ENCODE measurements around the gene PALMD.
A peak's percentile ranks its signal among the peaks of the same experiment; 100 is the strongest.

Gene PALMD

GRCh38 chr1:99675994-99676393 lies 30.1 kb downstream of the PALMD start:
- no peak for TF ChIP-seq CTCF (conservative IDR thresholded peaks at IDR 0.05; ENCODE audit: low read length)
- TF ChIP-seq EZH2phosphoT487 (IDR thresholded peaks at IDR 0.05; ENCODE audit: borderline replicate concordance): no peak
- Histone ChIP-seq H3K27me3 (ENCODE audit: insufficient read depth, low read length, poor library complexity, severe bottlenecking) (no peaks in the 10 kb centered on the region), H3K36me3 (ENCODE audit: insufficient read depth, low read length) (no peaks in the 10 kb centered on the region), H3K9ac (ENCODE audit: low read depth, low read length, poor library complexity, severe bottlenecking) (no peak overlapping the region), H3K79me2 (ENCODE audit: insufficient read depth, low read length) (no peaks in the 10 kb centered on the region), H2AFZ (ENCODE audit: low read length) (no peak overlapping the region), H3K9me2 (replicated peaks; ENCODE audit: low read depth, low read length) (0 out of 2 replicates have a peak, but pooled peaks cover 5% of the 10 kb centered on the region), H3K4me2 (ENCODE audit: low read depth, low read length, poor library complexity, severe bottlenecking) (no peak overlapping the region), H3F3A (ENCODE audit: low read depth) (no peaks in the 10 kb centered on the region), H3K4me1 (ENCODE audit: insufficient read depth, low read length, poor library complexity, severe bottlenecking) (no peaks in the 10 kb centered on the region), H3K9me3 (ENCODE audit: insufficient read depth, low read depth, low read length) (no peaks in the 10 kb centered on the region), H3K4me3 (ENCODE audit: low read length, poor library complexity, severe bottlenecking) (no peak overlapping the region), H4K20me1 (ENCODE audit: insufficient read depth, low read length, poor library complexity, severe bottlenecking) (no peaks in the 10 kb centered on the region)

GRCh38 chr1:99676876-99677275 lies 31.0 kb downstream of the PALMD start:
- Histone ChIP-seq H2AFZ (ENCODE audit: low read length) (no peak overlapping the region), H3F3A (ENCODE audit: low read depth) (no peaks in the 10 kb centered on the region), H3K9ac (ENCODE audit: low read depth, low read length, poor library complexity, severe bottlenecking) (no peak overlapping the region), H3K4me3 (ENCODE audit: low read length, poor library complexity, severe bottlenecking) (no peak overlapping the region), H3K36me3 (ENCODE audit: insufficient read depth, low read length) (no peaks in the 10 kb centered on the region), H3K79me2 (ENCODE audit: insufficient read depth, low read length) (no peaks in the 10 kb centered on the region), H4K20me1 (ENCODE audit: insufficient read depth, low read length, poor library complexity, severe bottlenecking) (no peaks in the 10 kb centered on the region), H3K9me3 (ENCODE audit: insufficient read depth, low read depth, low read length) (no peaks in the 10 kb centered on the region), H3K27me3 (ENCODE audit: insufficient read depth, low read length, poor library complexity, severe bottlenecking) (no peaks in the 10 kb centered on the region), H3K4me1 (ENCODE audit: insufficient read depth, low read length, poor library complexity, severe bottlenecking) (no peaks in the 10 kb centered on the region), H3K9me2 (replicated peaks; ENCODE audit: low read depth, low read length) (0 out of 2 replicates have a peak, but pooled peaks cover 5% of the 10 kb centered on the region), H3K4me2 (ENCODE audit: low read depth, low read length, poor library complexity, severe bottlenecking) (no peak overlapping the region)
- TF ChIP-seq CTCF (conservative IDR thresholded peaks at IDR 0.05; ENCODE audit: low read length) (no peak), EZH2phosphoT487 (IDR thresholded peaks at IDR 0.05; ENCODE audit: borderline replicate concordance) (no peak)

- H3K9me2 ChIP-seq (replicated peaks; ENCODE audit: low read depth, low read length): 0 out of 2 replicates have a peak, but pooled peaks cover 5% of the 10 kb centered on the region
- H3K4me2 ChIP-seq (ENCODE audit: low read depth, low read length, poor library complexity, severe bottlenecking): no peak overlapping the region
- peak overlapping the region; percentile 12; the same call in 1 of the 2 replicates for H2AFZ ChIP-seq (ENCODE audit: low read length)
- no peak overlapping the region for H3K4me3 ChIP-seq (ENCODE audit: low read length, poor library complexity, severe bottlenecking)
- no peaks in the 10 kb centered on the region for H3K79me2 ChIP-seq (ENCODE audit: insufficient read depth, low read length)
- no peaks in the 10 kb centered on the region for H3K9me3 ChIP-seq (ENCODE audit: insufficient read depth, low read depth, low read length)
- TF ChIP-seq EZH2phosphoT487 (IDR thresholded peaks at IDR 0.05; ENCODE audit: borderline replicate concordance) (no peak), CTCF (conservative IDR thresholded peaks at IDR 0.05; ENCODE audit: low read length) (no peak)
- no peaks in the 10 kb centered on the region for H3F3A ChIP-seq (ENCODE audit: low read depth)
- H3K36me3 ChIP-seq (ENCODE audit: insufficient read depth, low read length): no peaks in the 10 kb centered on the region
- no peak overlapping the region for H3K9ac ChIP-seq (ENCODE audit: low read depth, low read length, poor library complexity, severe bottlenecking)
- no peaks in the 10 kb centered on the region for H4K20me1 ChIP-seq (ENCODE audit: insufficient read depth, low read length, poor library complexity, severe bottlenecking)
- H3K4me1 ChIP-seq (ENCODE audit: insufficient read depth, low read length, poor library complexity, severe bottlenecking): no peaks in the 10 kb centered on the region
- no peaks in the 10 kb centered on the region for H3K27me3 ChIP-seq (ENCODE audit: insufficient read depth, low read length, poor library complexity, severe bottlenecking)
These were observed 31.5 kb downstream of the PALMD start for GRCh38 chr1:99677416-99677815.
